GM23338 (cell line): ENCODE data around the gene RPL10.

Experiments
- CTCF ChIP-seq, 2 experiments: fragments of 200-600 bp in 1 of 2; sonication (generic) in 1 of 2; conservative IDR thresholded peaks; 2 replicates each; pipeline versions ENCODE4 v1.5.1 to v1.6.1; 2016 to 2017; ENCODE audit warnings: antibody characterized with exemption in 2 of 2, low read depth in 2 of 2, mild to moderate bottlenecking in 2 of 2, moderate library complexity in 1 of 2
- EZH2 ChIP-seq: fragments of 200-600 bp; sonication (generic); IDR thresholded peaks from one replicate; pipeline ENCODE4 v1.8.0; 2017; ENCODE audit warnings: antibody characterized with exemption, mild to moderate bottlenecking, low read depth; ENCODE audit not compliant: unreplicated experiment
- EZH2phosphoT487 ChIP-seq: fragments of 200-600 bp; sonication (generic); IDR thresholded peaks from one replicate; pipeline ENCODE4 v1.8.1; 2018; ENCODE audit warnings: antibody characterized with exemption; ENCODE audit not compliant: unreplicated experiment
- JUNB ChIP-seq: IDR thresholded peaks from one replicate; pipeline ENCODE4 v1.6.1; 2016; ENCODE audit warnings: antibody characterized with exemption; ENCODE audit not compliant: unreplicated experiment
- NANOG ChIP-seq: IDR thresholded peaks from 2 replicates; pipeline ENCODE4 v1.6.1; 2016; ENCODE audit warnings: antibody characterized with exemption, borderline replicate concordance
- POLR2AphosphoS5 ChIP-seq: IDR thresholded peaks from 2 replicates; pipeline ENCODE4 v1.6.1; 2016; ENCODE audit warnings: antibody characterized with exemption, low read depth
- STAT1 ChIP-seq: IDR thresholded peaks from one replicate; pipeline ENCODE4 v1.6.1; 2016; ENCODE audit warnings: antibody characterized with exemption; ENCODE audit not compliant: unreplicated experiment

GRCh38 chrX:154383359-154384283 lies 14.6 kb upstream of the RPL10 start:
- TF ChIP-seq POLR2AphosphoS5 = no peak; the same call in 1 of the 2 replicates
- no peak for TF ChIP-seq CTCF (conservative IDR thresholded peaks at IDR 0.05; ENCODE audit: low read depth in 2 of 2)
- no peak for TF ChIP-seq EZH2
- TF ChIP-seq STAT1 = no peak
- TF ChIP-seq NANOG = no peak
- TF ChIP-seq EZH2phosphoT487 = no peak
- TF ChIP-seq JUNB = no peak
